ENCODE measurements around the gene SYNDIG1L.

SYNDIG1L gene

DNA sequence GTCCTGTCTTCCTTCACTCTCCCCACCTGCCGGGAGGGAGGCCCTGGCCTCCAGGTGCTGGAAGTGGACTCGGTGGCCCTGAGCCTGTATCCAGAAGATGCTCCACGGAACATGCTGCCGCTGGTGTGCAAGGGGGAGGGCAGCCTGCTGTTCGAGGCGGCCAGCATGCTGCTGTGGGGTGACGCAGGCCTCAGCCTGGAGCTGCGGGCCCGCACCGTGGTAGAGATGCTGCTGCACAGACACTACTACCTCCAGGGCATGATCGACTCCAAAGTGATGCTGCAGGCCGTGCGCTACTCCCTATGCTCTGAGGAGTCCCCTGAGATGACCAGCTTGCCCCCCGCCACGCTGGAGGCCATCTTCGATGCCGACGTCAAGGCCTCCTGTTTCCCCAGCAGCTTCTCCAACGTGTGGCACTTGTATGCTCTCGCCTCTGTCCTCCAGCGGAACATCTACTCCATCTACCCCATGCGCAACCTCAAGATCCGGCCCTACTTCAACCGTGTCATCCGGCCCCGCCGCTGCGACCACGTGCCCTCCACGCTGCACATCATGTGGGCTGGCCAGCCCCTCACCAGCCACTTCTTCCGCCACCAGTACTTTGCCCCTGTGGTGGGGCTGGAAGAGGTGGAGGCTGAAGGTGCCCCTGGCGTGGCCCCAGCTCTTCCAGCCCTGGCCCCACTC is 69.0 kb downstream of the SYNDIG1L start:
- no peak for DNase-seq

Data from activated CD4-positive, alpha-beta T cell treated with anti-CD3 and anti-CD28 coated beads, Interleukin-2, amount 50 U/mL, for 4 hours (primary cell).